Activated CD4-positive, alpha-beta T cell treated with anti-CD3 and anti-CD28 coated beads for 24 hours (primary cell): ENCODE measurements around the gene IMPA2.
A peak's percentile ranks its signal among the peaks of the same experiment; 100 is the strongest.
"Not testable (repeated sequence)": the region's sequence is repeated elsewhere in the genome, so short reads cannot be mapped to it uniquely, and the experiment has no call there.

Experiments used
- DNase-seq, 2 donors: peaks; one replicate each; pipeline ENCODE4 v3.0.0-alpha.2; 2020; ENCODE audit warnings: low read depth in 2 of 2

Gene IMPA2

DNA sequence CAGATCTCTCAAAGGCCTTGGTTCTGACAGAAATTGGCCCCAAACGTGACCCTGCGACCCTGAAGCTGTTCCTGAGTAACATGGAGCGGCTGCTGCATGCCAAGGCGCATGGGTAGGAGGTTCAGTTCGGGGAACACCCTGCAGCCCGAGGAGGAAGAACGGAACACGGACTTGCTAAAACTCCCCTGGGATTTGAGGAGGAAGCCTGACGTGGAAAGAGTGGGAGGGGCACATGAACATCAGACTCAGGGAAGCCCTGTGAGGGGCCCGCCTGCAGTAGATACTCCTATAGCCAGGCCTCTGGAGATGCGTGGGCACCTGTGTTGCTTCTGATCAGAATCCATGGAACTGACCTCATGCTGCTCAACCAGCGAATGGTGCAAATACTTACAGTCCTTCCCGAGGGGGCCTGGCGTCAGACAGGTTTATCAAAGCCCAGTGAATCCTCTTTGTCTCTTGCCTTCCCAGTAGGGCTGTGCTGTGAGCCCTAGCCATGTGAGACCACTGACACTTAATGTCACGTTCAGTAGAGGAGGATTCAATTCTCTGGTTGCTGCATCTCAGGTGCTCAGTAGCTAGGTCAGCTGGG, 46.8 kb downstream of the IMPA2 start:
- no peak for DNase-seq

DNA sequence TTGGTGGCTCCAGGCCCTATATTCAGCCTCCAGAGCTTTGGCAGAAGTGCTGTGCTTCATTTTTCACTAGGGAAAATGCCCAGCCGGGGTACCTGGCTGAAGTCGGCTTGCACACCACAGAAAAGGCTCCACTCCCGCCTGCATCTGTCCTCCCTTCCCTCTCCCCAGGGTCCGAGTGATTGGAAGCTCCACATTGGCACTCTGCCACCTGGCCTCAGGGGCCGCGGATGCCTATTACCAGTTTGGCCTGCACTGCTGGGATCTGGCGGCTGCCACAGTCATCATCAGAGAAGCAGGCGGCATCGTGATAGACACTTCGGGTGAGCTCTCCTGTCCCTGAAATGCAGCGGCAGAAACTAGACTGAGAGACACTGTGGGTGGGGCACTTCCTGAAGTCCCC, 47.4 kb downstream of the IMPA2 start:
- DNase-seq: no peak

DNA sequence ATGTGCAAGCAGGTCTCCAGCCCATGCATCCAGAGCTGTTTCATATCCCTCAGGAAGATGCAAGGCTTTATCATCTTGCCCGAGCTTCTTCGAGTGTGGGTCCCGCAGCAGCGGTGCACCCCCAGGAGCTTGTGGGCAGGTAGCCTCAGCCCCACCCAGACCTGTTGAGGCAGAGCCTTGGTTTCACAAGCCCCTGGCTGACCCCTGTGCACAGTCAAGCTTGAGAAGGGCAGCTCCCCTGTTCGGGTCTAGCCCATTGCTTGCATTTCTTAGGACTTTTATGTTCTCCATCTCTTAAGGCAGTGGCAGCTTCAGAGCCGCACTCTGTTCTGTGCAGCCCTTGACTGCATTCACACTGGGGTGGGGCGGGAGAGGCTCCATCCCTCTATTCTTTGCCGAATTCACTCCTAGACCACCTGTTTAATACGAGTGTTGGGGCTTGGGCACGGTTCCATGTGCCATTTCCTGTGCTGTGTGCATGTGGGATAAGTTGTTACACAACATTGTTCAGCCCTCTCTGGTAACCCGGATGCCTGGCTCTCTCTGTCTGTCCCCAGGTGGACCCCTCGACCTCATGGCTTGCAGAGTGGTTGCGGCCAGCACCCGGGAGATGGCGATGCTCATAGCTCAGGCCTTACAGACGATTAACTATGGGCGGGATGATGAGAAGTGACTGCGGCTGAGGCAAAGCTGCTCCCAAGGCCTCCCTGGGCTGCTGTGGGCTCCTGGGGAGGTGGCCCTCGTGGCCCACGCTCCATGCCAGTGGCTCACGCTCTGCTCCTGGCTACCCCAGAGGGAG, 48.7 kb downstream of the IMPA2 start:
- no peak for DNase-seq

DNA sequence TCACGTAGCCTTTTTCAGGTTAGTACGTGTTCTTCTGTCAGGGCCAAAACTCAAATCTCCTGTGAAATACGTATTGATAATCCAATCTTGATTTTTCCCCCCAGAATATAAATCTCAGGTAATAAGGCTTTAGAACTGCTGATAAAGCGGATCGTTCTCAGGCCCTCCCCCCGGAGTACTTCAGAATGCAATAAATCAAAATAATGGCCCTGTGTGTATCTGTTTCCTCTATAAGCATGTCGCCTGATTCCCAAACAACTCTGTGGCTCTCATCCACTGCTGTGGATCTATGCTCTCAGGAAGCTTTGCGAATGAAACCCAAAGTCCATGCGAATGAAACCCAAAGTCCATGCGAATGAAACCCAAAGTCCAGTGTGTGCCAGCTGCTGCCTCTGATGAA, 49.4 kb downstream of the IMPA2 start:
- no peak for DNase-seq

DNA sequence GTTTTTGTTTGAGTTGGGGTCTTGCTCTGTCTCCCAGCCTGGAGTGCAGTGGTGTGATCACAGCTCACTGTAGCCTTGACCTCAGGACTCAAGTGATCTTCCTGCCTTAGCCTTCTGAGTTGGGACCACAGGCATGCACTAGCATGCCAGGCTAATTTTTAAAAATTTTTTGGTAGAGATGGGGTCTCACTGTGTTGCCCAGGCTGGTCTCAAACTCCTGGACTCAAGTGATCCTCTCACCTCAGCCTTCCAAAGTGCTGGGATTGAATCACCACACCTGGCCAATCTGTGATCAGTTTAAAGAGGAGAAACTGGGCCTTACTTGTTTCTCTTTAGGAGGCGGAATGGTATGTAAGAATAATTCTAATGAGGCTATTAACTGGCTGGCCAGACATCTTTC, 49.9 kb downstream of the IMPA2 start:
- DNase-seq: no peak

DNA sequence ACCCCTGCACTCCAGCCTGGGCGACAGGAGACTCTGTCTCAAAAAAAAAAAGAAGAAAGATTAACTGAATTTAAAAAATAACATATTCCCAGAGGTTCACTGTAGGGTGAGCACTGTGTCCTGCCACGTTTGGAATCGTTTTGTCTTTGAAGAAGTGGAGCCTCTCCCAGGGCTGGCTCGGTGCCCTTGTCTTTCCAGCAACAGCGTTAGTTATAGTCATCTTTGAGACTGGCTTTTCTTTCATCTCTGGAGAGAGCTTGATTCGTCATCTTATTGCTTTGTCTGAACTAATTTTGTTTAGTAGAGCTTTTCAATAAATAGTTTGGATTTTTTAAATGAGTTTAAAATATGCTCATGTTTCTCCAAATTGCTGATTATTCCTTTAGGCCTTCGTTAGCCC, 50.5 kb downstream of the IMPA2 start:
- no peak for DNase-seq

DNA sequence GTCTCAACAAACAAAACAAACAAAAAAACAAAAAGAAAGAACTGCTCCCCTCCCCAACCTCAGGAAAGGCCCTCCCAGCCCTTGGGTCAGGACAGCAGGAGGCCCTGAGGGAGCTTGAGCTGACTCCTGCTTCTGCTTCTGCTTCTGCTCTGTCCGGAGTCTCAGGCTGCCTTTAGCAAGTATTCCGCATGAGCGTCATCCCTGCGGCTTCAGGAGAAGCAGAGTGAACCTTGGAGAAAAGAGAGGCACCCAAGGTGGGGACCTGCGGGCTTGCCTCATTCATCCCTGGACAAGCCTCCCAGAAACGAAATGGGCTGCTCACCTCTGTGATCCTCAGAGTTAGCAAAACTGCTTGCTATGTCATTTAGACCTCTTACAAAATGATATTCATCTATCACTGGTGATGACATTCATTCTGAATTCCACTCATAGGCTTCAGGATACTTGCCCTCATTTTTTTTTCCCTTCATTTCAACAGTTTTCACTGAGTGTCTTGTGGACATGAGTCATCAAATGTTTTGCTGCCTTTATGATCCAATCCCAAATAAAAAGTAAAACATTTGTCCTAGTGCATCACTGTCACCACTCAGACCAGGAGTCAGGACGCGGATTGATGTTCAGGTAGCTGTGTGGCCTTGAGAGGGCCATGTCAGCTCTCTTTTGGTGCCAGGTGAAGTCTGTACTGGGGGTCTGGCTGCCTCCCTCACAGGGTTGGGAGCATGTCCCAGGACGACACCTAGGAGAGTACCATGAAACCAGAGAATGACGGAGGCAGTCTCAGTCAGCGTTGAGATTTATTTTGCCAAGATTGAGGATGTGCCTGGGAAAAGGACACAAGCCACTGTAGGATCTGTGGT, 51.7 kb downstream of the IMPA2 start:
- DNase-seq: no peak

DNA sequence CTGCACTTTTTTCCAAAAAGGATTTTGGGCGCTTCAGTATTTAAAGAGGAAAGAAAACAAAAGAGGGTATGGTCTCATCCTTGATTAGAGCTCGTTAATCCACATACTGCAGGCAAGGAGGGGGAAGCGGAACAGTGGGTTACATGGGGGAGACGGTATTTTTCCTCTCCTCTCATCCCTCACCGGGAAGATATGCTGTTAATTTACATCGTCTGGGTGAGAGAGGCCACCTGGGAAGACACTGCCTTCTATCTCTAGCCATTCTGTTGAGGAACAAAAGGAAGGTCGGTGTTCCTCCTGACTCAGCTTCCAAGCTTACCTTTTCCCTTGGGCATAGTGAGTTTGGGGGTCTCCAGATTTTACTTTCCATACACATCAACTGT, 52.3 kb downstream of the IMPA2 start:
- no peak for DNase-seq

DNA sequence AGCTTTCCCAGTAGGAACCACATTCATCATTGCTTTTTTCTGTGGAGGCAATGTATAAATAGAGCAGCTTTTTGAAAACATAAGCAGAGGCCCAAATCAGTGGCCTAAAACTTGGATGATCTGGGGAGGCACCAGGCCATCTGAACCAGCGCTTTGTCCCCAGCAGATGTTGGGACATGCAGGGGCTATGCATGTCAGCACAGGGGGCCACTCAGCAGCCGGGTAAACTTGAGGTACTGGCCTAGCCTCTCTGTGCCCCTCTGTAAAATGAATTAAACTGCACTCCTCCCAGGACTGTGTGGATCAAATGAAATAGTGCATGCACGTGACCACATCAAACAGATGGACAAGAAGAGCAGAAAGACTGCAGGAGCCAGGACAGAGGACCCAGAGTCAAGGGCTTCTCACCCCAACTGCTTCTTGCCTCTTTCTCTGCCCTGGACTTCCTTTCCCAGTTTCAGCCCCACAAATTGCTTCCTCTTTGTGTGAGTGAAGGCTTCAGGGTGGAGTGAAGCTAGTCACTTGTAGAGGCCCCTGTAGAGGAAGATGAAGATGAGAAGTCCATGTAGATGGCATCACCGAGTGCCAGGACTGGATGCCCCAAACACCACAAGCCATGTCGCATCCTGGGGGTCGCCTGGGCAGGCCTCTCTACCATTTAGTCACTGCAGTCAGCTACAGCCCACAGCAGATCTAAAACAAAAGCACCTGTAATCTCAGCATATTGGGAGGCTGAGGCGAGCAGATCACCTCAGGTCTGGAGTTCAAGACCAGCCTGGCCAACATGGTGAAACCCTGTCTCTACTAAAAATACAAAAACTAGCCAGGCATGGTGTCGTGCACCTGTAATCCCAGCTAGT, 53.2 kb downstream of the IMPA2 start:
- DNase-seq: no peak

DNA sequence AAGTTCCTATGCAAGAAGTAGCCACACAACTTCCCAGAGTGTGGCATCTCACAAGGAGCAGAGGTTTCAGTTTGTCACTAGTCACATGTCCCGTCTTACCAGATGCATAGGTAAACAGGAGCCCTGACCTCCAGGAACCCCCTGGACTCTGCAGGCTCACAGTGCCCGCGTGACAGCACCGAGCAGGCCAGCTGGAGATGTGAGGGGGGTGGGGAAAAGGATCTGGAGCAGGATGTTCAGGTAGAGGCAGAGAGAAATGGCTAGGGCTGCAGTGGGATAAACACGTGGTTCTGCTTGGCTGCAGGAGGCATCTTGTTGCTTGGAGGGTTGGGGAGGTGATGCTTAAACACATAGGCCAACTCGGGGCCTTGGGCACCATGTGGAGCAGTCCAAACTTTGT, 54.2 kb downstream of the IMPA2 start:
- DNase-seq: no peak

DNA sequence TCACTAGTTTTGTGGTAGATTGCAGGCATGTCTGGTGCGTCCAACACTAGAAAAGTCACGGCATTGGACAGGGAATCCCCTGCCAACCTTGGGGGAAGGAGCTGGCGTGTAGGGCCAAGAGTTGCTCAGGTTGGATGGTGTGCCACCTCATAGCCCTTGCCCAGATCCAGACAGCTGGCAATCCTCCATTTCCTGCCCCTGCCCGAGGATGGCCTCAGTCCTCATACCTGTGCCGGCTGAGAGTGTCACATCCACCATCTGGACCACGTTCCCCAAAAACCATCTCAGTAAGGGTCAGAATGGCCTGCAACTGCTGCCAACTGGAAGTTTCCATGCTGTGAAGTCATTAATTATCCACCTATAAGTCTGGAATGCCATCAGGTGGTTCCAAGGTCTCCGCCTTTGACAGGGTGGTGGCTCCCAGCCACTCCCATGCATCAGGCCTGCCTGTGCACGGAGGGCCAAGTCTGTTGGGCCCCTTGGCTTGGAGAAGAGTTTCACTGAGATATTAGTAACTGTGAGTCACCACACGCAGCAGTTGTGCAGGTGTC, 55.0 kb downstream of the IMPA2 start:
- DNase-seq: no peak

DNA sequence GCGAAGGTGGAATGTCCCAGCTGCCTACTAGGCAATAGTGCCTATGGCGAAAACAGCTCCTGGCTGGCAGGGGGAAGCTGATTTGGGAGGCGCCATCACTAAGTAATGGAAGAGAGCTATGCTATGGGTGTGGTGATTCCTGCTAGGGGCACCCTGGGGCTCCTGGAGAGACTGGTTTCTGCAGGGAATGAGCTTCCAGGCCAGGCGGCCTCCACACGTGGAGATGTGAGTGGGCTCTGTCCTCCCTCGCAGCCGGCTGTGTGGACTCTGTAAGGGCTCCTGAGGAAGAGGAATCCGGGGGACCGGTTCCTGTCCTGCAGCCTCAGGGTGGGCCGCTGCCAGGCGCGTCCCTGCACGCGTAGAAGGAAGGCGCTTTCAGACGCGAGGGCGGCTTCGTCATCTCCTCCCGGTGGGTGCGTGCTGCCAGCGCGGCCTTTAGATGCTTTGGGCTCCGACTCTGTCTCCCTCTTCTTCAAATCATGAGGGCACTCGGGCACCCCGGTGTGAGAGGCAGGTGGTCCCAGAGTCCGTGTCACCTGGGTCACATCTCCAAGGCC, 56.9 kb downstream of the IMPA2 start:
- peak in 1 of 2 donors; percentile 17 for DNase-seq

DNA sequence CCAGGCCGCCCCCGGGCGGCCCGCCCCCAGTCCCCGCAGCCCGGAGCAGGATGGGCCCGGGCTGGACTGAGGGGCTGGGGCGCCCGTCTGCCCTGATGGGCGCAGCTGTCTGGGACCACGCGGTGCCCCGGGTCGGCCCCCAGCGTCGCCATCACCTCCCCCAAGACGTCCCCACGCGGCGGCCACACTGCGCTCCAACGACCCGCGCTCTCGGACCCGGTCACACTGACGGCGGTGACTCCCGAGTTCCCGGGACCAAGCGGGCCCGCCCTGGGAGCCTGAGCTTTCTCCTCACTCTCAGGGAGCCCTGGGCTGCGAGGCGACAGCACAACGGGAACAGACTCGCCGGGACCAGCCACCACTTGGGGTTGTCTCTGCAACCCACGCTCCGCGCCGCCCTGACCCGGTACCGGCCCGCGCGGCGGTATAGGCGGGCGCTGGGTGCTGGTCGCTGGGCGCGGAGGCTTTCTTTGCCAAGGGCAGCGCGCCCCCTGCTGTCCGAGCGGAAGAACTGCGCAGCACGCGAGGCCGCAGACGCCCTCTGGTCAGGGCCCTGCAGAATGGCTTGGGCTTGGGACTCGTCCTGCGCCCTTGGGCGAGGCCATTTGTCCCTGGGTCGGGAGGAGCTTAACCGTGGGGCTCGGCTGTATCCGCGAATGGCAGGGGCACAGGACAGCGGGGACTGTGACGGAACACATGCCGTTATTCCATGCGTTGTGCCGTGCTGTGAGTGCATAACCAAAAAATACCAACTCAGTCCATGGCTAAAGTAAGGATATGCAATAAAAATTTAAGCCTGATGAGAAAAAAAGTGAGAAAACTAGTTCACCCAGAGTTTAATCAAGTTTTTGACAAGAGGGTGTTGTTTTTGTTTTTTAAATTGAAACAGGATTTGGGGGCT, 57.6 kb downstream of the IMPA2 start:
- peak; percentile 59 to 64 for DNase-seq

DNA sequence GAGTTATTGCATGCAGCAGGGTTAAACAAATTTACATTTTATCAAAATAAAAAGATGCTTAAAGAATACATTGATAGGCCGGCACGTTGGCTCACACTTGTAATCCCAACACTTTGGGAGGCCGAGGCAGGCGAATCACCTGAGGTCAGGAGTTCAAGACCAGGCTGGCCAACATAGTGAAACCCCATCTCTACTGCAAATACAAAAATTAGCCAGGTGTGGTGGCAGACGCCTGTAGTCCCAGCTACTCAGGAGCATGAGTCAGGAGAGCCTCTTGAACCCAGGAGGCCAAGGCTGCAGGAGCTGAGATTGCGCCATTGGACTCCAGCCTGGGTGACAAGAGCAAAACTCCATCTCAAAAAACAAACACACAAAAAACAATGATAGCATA, 58.2 kb downstream of the IMPA2 start:
- DNase-seq: not testable (repeated sequence)

DNA sequence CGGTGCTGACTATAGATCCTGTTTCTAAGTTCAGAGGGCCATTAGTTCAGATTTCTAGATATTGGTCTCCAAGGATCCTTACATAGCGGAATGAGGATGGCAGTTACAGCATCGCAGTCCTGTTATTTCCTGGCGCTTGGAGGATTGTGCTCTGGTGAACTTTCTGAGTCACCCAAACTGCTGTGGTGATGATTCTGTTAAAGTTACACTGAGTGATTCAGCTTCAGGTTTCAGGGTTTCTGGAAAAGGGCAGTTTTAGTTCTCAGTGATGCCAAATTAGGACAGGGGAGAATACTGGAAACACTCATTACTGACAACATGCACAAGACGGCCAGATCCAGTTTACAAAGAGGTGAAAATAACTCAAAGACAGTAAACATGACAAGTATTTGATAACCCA, 60.3 kb downstream of the IMPA2 start:
- DNase-seq: no peak

DNA sequence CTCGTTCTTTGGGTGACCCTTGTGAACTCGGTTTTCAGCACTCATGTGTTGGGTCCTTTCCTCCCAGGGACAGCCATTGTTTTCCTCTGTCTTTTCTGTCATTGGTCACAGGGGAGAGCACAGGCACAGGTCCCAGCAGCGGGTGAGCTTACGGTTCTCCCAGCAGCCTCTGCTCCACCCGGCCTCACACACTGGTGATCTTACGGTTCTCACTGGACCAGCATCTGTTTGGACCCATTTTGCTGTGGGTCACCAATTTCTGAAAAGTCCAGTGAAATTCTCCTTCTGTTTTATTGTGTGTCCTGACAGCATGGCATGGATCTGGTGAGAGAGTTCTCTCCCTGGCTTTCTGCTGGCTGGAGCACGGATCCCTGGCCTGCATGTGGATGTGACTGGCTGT, 62.5 kb downstream of the IMPA2 start:
- DNase-seq: no peak

DNA sequence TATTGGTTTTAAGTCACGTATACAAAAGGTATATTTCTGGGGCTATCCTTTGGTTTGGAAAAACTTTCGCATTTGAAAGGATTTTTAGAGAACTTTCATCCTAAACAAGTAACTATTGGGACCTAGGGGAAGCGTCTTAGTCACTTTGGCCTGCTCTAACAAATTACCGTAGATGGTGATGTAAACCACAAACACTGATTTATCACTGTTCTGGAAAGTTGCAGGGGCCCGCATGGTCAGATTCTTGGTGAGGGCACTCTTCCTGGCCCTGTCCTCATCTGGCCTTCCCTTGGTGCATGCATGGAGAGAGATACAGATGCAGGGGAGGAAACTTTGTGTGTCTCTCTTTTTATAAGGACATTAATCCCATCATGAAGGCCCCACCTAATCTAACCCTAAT, 63.3 kb downstream of the IMPA2 start:
- DNase-seq: no peak

DNA sequence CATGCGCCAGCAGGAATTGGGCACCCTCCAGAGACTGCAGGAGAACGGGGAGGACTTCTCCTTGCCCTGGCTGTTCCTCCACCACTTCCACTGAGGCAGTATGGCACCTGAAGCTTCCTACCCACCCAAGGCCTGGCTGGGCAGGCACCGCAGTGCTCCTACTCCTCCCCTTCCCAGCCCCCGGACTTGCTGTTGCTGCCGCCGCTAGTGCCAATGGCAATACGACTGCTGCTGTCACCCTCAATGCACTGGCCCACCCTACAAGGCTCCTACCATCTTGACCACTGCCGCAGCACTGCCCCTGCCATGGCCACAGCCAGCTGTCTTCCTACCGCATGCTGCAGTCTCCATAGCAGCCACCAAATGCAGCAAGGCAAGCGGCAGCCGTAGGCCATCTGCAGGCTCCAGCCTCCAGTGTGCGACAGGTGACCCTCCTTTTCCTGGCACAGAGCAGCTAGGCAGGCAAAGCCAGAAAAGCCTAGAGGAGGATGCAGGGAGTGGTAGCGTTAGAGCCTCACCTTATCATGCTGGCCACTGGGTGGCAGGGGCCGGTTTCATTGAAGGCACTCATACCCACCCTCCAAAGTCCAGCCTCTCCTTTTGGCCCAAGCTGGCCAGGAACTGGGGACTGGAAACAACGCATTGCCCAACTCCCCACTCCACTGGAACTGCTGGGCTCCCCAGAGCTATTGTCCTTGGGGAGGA, 64.9 kb downstream of the IMPA2 start:
- no peak for DNase-seq

DNA sequence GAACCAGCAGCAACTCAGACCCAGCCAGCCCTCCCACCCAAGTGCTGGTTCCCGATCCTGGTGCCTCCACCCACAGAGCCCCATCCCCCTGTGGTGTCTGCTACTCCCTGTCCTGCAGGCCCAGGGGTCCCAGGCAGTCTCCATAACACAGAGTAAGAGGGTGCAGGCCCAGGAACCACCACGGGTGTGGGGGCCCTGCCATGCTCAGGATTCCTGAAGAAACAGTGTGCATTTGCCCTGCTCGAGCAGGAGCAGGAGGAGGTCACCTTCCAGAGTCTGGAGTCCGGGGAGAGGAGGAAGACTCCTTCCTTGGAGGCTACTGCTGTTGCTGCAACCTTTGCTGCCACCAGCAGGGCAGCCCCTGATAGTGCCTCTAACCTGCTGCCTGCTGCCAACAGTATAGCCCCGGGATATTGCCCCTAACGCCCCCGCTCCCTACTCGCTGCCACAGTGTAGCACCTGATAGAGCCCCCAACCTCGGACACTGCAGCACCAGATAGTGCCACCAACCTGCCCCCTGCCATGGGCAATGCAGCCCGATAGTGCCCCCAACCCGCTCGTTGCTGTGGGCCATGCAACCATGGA, 65.5 kb downstream of the IMPA2 start:
- no peak for DNase-seq
